ENCODE data around the gene GPR143.

DNA sequence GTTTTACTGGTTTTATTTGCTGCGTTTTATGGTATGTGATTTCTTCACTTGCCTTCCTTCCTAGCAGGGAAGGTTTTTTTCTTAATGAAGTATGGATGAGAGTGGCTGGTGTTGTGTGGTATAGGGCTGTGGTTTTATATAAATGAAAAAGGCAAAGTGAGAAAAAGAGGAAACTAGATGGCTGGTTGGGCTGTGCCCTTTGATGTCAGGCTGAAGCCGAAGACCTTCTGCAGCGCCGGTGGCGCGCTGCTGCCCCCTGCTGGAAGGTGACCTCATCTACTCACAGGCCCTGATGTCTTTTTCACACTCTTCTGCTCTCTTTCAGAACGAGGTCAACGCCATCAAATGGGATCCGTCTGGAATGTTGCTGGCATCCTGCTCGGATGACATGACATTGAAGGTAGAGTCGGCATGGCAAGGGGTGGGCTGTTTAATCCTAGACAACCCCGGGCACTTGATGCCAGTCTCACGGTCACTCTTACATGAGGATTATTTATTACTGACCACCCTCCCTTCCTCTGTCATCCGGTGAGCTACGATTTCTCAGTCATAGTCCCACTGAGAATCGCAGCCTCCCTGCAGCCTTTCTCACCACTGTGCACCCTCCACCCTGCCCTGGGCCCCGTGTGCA is 56.6 kb downstream of the GPR143 start:
- TF ChIP-seq, protein P1, sequence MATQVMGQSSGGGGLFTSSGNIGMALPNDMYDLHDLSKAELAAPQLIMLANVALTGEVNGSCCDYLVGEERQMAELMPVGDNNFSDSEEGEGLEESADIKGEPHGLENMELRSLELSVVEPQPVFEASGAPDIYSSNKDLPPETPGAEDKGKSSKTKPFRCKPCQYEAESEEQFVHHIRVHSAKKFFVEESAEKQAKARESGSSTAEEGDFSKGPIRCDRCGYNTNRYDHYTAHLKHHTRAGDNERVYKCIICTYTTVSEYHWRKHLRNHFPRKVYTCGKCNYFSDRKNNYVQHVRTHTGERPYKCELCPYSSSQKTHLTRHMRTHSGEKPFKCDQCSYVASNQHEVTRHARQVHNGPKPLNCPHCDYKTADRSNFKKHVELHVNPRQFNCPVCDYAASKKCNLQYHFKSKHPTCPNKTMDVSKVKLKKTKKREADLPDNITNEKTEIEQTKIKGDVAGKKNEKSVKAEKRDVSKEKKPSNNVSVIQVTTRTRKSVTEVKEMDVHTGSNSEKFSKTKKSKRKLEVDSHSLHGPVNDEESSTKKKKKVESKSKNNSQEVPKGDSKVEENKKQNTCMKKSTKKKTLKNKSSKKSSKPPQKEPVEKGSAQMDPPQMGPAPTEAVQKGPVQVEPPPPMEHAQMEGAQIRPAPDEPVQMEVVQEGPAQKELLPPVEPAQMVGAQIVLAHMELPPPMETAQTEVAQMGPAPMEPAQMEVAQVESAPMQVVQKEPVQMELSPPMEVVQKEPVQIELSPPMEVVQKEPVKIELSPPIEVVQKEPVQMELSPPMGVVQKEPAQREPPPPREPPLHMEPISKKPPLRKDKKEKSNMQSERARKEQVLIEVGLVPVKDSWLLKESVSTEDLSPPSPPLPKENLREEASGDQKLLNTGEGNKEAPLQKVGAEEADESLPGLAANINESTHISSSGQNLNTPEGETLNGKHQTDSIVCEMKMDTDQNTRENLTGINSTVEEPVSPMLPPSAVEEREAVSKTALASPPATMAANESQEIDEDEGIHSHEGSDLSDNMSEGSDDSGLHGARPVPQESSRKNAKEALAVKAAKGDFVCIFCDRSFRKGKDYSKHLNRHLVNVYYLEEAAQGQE (IDR thresholded peaks at IDR 0.05; ENCODE audit: insufficient read depth in 1 of 2, low read depth in 2 of 2, low read length in 2 of 2), result no peak
- no peak for TF ChIP-seq POLR2AphosphoS5 (IDR thresholded peaks at IDR 0.05; ENCODE audit: low read depth, low read length)
- TF ChIP-seq TAF1 (IDR thresholded peaks at IDR 0.05; ENCODE audit: borderline replicate concordance, insufficient read depth, low read length), result no peak

Measured in PFSK-1 (cell line).